Caco-2 (cell line): Measurements from ENCODE around the gene RAD18. TPM values are rescaled to one million over a fixed set of nuclear protein-coding genes. Genes with fewer than 3 reads are reported as not detected.

ENCODE experiments used
- BruUV-seq: library from RNA; stranded (reverse); fragments of 400-500 nt; replicated peaks from 2 replicates; lab custom pipeline; 2021; lab: Mats Ljungman, UMichigan
- CTCF ChIA-PET: fragments of 300-600 bp; sonication (Branson Sonifier 250); formaldehyde crosslinking; loops from one replicate; lab custom pipeline; 2022; ENCODE audit warnings: antibody characterized with exemption; lab: Charles Lee
- POLR2A ChIA-PET: fragments of 300-600 bp; sonication (Branson Sonifier 250); formaldehyde crosslinking; loops from one replicate; lab custom pipeline; 2022; ENCODE audit warnings: antibody characterized with exemption; lab: Charles Lee
- DNase-seq, 2 experiments: peaks; one replicate each; pipeline versions ENCODE4 v3.0.0 to v3.0.0-alpha.2; 2020 to 2022
- H3K27me3 ChIP-seq: replicated peaks from 2 replicates; pipeline ENCODE4 v1.6.0; 2011; ENCODE audit warnings: low read length; ENCODE audit not compliant: control insufficient read depth, insufficient read depth
- H3K36me3 ChIP-seq: 2 replicates; pipeline ENCODE4 v1.5.1; 2011; ENCODE audit warnings: low read length; ENCODE audit not compliant: control insufficient read depth, insufficient read depth
- H3K4me1 ChIP-seq: fragments of 250-450 bp; sonication (Bioruptor Pico); 2 replicates; pipeline ENCODE4 v1.5.1; 2020; ENCODE audit warnings: mild to moderate bottlenecking
- H3K4me3 ChIP-seq: 2 replicates; pipeline ENCODE4 v1.5.1; 2011; ENCODE audit warnings: low read depth, mild to moderate bottlenecking, control low read depth, low read length
- H3K9me3 ChIP-seq: fragments of 250-450 bp; sonication (Bioruptor Pico); 2 replicates; pipeline ENCODE4 v1.5.1; 2020; ENCODE audit warnings: mild to moderate bottlenecking, moderate library complexity
- H3K27ac Mint-ChIP-seq: one replicate; pipeline ENCODE4 v1.8.0; 2022; ENCODE audit warnings: mixed read lengths; ENCODE audit not compliant: unreplicated experiment
- H3K27me3 Mint-ChIP-seq: one replicate; pipeline ENCODE4 v1.8.0; 2022; ENCODE audit warnings: mixed read lengths; ENCODE audit not compliant: insufficient read depth, unreplicated experiment
- H3K36me3 Mint-ChIP-seq: one replicate; pipeline ENCODE4 v1.8.0; 2022; ENCODE audit warnings: mild to moderate bottlenecking, mixed read lengths; ENCODE audit not compliant: insufficient read depth, unreplicated experiment
- H3K4me1 Mint-ChIP-seq: one replicate; pipeline ENCODE4 v1.8.0; 2022; ENCODE audit warnings: low read depth, mixed read lengths; ENCODE audit not compliant: unreplicated experiment
- H3K4me3 Mint-ChIP-seq: one replicate; pipeline ENCODE4 v1.8.0; 2022; ENCODE audit warnings: mild to moderate bottlenecking, moderate library complexity, mixed read lengths; ENCODE audit not compliant: unreplicated experiment
- H3K9me3 Mint-ChIP-seq: one replicate; pipeline ENCODE4 v1.8.0; 2022; ENCODE audit warnings: mixed read lengths; ENCODE audit not compliant: unreplicated experiment
- intact Hi-C: fragments of 100-400 bp; cut with micrococcal nuclease; formaldehyde crosslinking; loops from one replicate; pipeline ENCODE4 v1.10.0; 2022; ENCODE audit not compliant: unreplicated experiment
- total RNA-seq: library from RNA; stranded (reverse); gene quantifications from 2 replicates; pipeline ENCODE4 v1.2.3, GENCODE V29; 2022
- TF ChIP-seq, protein P1 (sequence below), 2 experiments: fragments of 200-600 bp in 1 of 2; IDR thresholded peaks; 1 replicate in 1 of 2; 2 replicates in 1 of 2; pipeline versions ENCODE4 v1.5.1 to v1.8.0; 2011 to 2022; ENCODE audit warnings: antibody characterized with exemption in 1 of 2, control low read depth in 1 of 2, inconsistent platforms in 1 of 2, low read depth in 1 of 2, low read length in 1 of 2, mild to moderate bottlenecking in 1 of 2, moderate library complexity in 1 of 2; ENCODE audit not compliant: insufficient read depth in 1 of 2, severe bottlenecking in 1 of 2, unreplicated experiment in 1 of 2

The RAD18 gene
- total RNA-seq, 1 experiment from 2014 or later: 19.3 TPM

DNA sequence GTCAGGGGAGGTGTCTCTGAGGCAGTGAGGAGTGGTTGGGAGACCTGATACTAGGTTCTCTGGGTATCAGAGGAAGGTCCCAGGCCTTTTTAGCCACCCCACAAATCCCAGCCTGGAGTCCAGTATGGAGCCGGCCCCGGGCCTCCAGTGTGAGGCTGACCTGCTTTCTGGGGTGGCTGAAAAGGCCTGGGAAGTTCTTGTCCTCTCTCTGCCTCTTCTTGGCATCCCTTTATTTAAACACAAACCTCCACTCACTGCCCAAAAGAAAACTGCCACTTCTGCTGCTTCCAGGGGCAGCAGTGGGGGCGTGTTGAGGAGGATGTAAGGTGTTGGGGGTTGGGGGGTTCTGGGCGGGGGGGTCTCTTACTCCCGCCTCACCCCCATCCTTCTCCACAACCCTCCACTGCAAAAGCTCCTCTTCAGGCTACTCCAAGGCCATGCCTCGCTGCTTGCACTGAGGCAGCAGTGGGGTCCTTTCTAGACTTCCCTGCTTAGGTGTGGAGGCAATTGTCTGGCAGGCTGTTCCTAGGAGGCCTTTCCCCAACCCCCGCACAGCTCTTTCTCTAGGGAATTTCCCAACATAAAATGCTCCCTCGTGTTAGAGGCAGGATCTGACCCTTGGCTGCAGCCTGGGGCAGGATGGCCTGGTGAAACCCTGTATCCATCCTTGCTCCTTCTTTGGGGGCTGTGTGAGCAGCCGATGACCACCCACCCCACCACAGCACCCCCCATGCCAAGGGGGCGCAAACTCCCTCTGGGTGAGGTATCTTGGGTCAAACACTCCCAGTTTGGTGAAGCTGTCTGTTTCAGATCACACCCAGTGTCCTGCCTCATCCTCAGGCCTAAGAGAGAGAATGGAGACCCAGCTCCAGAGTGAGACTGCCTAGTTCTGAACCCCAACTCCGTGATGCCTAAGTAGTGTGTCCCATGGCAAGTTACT is 12.1 kb upstream of the RAD18 start:
- no peaks in the 10 kb centered on the region for H3K9me3 ChIP-seq
- POLR2A ChIA-PET: no interaction called here
- intact Hi-C loops: no loop called here

DNA sequence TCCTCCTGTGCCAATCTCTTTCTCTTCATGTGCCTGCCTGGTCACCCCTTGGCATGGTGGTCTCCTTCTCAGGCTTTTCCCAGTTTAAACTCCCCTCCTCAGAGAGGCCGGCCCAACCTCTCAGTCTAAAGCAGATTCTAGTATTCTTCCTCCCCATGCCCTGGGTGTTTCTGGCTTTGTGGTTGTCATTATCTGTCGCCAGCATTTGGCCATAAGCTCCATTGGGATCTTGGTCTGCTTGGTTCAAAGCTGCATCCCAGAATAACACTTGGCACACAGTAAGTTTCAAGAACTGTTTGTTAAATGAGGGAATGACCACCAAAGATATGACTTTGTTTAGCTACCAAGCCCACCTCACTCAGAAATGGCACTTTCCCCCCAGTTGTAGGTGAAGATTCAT is 11.2 kb upstream of the RAD18 start:
- no TSS peak for BruUV-seq
- intact Hi-C loops: loop anchor here (5.0 kb wide), 1 partner anchor 273 kb away; the partner anchor contains the start of gene SRGAP3
- H3K4me1 ChIP-seq: no peaks in the 10 kb centered on the region
- Mint-ChIP-seq H3K27ac (no peak overlapping the region), H3K27me3 (no peaks in the 10 kb centered on the region), H3K9me3 (no peaks in the 10 kb centered on the region), H3K4me3 (no peak overlapping the region), H3K36me3 (no peaks in the 10 kb centered on the region), H3K4me1 (no peaks in the 10 kb centered on the region)
- TF ChIP-seq, protein P1, sequence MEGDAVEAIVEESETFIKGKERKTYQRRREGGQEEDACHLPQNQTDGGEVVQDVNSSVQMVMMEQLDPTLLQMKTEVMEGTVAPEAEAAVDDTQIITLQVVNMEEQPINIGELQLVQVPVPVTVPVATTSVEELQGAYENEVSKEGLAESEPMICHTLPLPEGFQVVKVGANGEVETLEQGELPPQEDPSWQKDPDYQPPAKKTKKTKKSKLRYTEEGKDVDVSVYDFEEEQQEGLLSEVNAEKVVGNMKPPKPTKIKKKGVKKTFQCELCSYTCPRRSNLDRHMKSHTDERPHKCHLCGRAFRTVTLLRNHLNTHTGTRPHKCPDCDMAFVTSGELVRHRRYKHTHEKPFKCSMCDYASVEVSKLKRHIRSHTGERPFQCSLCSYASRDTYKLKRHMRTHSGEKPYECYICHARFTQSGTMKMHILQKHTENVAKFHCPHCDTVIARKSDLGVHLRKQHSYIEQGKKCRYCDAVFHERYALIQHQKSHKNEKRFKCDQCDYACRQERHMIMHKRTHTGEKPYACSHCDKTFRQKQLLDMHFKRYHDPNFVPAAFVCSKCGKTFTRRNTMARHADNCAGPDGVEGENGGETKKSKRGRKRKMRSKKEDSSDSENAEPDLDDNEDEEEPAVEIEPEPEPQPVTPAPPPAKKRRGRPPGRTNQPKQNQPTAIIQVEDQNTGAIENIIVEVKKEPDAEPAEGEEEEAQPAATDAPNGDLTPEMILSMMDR (IDR thresholded peaks at IDR 0.05; ENCODE audit: insufficient read depth in 1 of 2, low read depth in 1 of 2, low read length in 1 of 2, severe bottlenecking in 1 of 2, unreplicated experiment in 1 of 2): no peak
- H3K9me3 ChIP-seq: no peaks in the 10 kb centered on the region
- H3K36me3 ChIP-seq: no peaks in the 10 kb centered on the region
- DNase-seq: no peak
- H3K4me3 ChIP-seq: no peak overlapping the region
- no peaks in the 10 kb centered on the region for H3K27me3 ChIP-seq
- POLR2A ChIA-PET: no interaction called here
- CTCF ChIA-PET: interaction anchor here (0.6 kb wide), 2 partner anchors 92 to 238 kb away, joined by 3 read pairs; no protein-coding TSS in a partner anchor

More for the DNA sequence above, 12.1 kb upstream of the RAD18 start:
- BruUV-seq: no TSS peak
- no peaks in the 10 kb centered on the region for H3K27me3 ChIP-seq
- Mint-ChIP-seq H3K9me3 (no peaks in the 10 kb centered on the region), H3K4me3 (no peak overlapping the region), H3K27ac (no peak overlapping the region), H3K27me3 (peaks cover 3% of the 10 kb centered on the region), H3K36me3 (peaks cover 2% of the 10 kb centered on the region), H3K4me1 (no peaks in the 10 kb centered on the region)
- no peak overlapping the region for H3K4me3 ChIP-seq
- H3K36me3 ChIP-seq: no peaks in the 10 kb centered on the region
- CTCF ChIA-PET: interaction anchor here (0.9 kb wide), 1 partner anchor 327 kb away, joined by 3 read pairs; no protein-coding TSS in a partner anchor
- TF ChIP-seq, protein P1 (IDR thresholded peaks at IDR 0.05; ENCODE audit: insufficient read depth in 1 of 2, low read depth in 1 of 2, low read length in 1 of 2, severe bottlenecking in 1 of 2, unreplicated experiment in 1 of 2): no peak
- no peaks in the 10 kb centered on the region for H3K4me1 ChIP-seq
- no peak for DNase-seq

DNA sequence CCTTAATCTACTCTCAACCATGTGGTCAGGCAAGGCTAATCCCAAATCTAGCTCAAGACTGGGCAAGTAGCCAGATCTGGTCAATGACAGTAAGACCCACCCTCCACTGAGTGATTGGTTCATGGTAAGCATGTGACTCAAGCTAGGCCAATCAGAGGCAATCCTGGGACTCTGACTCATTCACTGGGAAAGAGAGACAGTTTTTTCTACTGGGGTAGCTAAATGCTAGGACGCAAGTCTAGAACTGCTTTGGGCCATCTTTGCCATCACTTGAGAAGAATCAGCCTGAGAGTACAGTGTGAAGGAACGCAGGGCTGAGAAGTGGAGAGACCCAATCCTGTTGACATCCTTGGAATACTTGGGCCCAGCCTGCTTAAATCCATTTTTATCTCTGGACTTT is 9.4 kb upstream of the RAD18 start:
- CTCF ChIA-PET: interaction anchor here (1.0 to 1.4 kb wide), 3 partner anchors 42 to 329 kb away, joined by 3 to 4 read pairs (median 4); partner anchors contain the start of gene SRGAP3
- no peaks in the 10 kb centered on the region for H3K9me3 ChIP-seq
- H3K36me3 ChIP-seq: no peaks in the 10 kb centered on the region
- no peaks in the 10 kb centered on the region for H3K27me3 ChIP-seq
- DNase-seq: no peak
- POLR2A ChIA-PET: no interaction called here
- Mint-ChIP-seq H3K4me3 (no peak overlapping the region), H3K4me1 (no peaks in the 10 kb centered on the region), H3K27me3 (no peaks in the 10 kb centered on the region), H3K36me3 (no peaks in the 10 kb centered on the region), H3K27ac (no peak overlapping the region), H3K9me3 (no peaks in the 10 kb centered on the region)
- H3K4me1 ChIP-seq: no peaks in the 10 kb centered on the region
- no TSS peak for BruUV-seq
- intact Hi-C loops: loop anchor here (5.0 kb wide), 1 partner anchor 275 kb away; the partner anchor contains the start of gene SRGAP3
- H3K4me3 ChIP-seq: no peak overlapping the region
- TF ChIP-seq, protein P1 (IDR thresholded peaks at IDR 0.05; ENCODE audit: insufficient read depth in 1 of 2, low read depth in 1 of 2, low read length in 1 of 2, severe bottlenecking in 1 of 2, unreplicated experiment in 1 of 2): no peak
